Activated CD8-positive, alpha-beta memory T cell treated with anti-CD3 and anti-CD28 coated beads, Interleukin-2, amount 50 U/mL, for 48 hours (primary cell): ENCODE data around the gene SKP1.

ENCODE experiments used
- DNase-seq: peaks from one replicate; pipeline ENCODE4 v3.0.0-alpha.2; 2020

Gene SKP1

DNA sequence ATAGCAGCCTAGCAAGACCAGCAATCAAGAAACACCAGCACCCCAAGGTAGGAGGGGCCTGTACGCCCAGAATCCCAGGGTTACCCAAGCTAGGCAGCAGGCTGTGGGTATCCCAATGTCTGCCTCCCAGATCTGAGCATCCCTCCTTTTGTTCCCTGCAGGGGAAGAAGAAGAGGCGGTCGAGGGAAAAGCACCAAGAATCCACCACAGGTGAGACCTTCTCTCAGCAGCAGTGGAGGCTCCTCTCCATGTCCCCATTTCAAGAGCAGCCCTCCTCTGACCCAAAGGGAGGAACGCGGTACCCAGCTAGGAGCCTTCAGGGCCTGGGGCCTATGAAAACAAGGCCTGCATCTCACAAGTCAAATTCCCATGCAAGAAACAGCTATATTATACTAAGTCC is 33.3 kb downstream of the SKP1 start:
- no peak for DNase-seq

DNA sequence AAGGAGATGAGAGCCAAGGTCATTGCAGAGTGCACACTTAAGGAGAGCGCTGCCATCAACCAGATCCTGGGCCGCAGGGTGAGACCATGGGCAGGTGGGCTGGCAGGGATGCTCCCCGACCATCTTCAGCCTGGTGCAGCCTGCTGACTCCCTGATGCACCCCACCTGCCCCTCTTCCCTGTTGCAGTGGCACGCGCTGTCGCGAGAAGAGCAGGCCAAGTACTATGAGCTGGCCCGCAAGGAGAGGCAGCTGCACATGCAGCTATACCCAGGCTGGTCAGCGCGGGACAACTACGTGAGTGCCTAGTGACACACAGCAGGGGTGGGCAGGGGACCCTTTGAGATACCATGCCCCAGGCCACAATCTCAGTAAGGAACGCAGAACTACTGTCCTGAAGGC is 33.9 kb downstream of the SKP1 start:
- DNase-seq = no peak

DNA sequence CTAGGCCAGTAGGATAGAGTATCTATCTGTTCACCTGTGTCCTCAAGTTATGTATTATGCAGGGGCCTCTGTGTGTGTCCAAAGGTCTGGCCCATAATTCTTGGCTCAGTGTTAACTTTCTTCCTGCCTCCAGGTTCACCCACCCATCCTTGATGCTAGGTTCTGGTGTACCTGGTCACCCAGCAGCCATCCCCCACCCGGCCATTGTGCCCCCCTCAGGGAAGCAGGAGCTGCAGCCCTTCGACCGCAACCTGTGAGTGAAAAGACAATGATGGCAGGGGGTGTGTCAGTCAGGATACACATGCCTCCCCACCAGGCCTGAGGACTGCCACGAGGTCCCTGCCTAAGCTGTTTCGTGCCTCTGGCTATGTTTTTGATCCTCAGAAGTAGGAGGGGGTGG is 34.7 kb downstream of the SKP1 start:
- DNase-seq = no peak

DNA sequence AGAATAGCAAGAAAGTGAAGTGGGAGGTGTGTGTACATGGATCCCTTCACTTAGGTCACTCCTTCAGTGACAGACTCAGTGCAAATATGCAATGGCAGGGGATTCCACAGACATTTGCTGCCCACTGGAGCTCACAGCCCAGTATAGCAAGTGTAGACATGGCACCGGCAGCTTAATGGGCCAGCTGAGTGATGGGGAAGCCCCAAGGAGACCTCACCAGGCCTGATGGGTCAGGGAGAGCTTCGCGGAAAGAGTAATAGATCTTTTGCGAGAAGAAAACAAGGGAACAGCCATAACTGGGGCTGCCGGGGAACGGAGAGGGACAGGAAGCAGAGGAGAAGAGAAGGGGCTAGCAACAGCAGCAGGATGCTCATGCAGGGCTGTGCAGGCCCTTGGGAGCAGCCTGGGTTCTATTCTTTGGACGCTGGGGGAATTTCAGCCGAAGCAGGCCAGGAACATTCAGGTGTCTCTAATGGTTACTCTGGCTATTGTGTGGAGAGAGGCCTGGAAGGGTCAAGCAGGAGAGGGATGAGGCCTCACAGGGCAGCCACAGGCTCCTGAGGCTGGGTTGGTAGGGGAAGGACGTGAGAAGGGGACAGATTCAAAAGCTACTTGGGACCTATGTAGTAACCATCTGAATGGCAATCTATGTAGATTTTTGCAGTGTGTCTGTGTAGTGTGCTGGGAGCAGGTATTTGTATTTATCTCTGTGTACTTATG is 35.3 kb downstream of the SKP1 start:
- DNase-seq = no peak

DNA sequence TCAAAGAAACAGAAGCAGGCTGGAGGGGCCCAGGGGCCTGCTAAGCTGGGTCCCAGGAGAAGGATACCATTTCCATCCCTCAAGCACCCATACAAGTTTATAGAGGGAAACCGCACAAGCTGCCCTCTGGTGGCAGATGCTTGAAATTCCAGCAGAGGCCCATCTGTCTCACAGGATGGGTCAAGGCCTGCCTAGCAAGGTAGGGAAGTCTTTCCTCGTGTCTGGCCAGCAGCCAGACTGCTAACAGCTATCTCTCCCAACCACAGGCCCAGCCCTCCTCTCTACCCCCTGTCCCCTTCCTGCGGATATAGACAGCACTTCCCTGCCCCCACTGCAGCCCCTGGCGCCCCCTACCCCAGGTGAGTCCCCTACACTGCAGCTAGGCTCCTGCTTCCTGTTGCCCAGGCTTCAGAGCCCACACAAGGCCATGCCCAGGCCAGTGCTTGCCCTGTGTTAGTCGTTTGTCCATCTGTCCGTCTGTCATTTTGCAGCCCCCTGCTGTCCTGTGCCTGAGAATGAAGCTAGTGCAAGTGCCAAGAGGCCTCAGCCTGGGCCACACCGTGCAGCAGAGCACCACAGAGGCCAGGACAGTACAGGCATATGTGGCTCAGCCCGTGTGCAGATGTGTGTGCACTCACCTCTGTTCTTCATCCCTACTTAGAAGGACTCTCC is 36.1 kb downstream of the SKP1 start:
- peak; percentile 77 for DNase-seq

DNA sequence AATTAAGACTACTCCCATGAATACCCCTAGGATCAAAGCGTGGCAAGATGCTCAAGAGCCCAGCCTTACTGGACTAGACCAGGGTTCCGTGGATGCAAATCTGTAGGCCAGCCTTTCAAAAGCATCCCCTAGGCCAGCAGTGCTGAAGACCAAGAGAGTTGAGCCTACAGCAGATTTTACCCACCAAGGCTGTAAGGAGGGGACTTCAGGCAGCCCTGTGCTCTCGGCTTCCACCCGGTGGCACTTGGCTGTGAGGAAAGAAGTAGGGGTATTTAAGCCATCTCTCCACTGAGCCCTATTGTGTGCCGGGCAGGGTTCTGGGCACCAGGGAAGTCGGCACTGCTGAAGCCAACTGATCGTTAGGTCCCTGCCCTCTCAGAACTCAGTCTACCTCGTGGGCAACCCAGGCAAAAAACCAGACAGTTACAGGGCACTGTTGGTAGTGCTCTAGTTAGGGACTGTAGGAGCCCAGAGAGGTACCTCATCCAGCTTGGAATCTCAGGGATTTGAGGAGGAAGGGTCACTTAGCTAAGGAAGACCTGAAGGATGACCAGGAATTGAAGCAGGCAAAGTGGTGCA is 36.8 kb downstream of the SKP1 start:
- DNase-seq = no peak

DNA sequence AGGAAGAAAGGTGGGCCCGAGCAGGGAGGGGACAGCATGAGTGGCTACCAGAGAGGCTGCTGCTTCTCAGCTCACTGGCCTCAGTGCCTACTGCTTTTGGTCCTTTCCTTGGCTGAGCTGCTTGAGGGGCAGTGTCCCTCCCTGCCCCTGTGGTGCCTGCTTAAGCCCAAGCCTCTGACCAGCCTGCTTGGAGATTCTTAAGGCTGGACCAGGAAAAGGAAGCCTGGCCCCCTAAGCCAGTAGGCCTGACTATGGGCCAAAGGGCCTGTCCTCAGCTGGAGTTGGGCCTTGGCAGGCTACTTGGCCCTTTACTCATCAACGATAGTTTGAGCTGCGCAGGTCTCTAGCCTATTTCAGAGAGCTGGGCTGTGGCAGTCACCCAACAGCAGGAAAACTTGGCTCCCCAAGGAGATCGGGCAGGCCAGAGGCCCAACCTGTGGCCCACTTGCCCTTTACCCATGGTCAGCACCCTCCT is 37.3 kb downstream of the SKP1 start:
- DNase-seq = no peak

DNA sequence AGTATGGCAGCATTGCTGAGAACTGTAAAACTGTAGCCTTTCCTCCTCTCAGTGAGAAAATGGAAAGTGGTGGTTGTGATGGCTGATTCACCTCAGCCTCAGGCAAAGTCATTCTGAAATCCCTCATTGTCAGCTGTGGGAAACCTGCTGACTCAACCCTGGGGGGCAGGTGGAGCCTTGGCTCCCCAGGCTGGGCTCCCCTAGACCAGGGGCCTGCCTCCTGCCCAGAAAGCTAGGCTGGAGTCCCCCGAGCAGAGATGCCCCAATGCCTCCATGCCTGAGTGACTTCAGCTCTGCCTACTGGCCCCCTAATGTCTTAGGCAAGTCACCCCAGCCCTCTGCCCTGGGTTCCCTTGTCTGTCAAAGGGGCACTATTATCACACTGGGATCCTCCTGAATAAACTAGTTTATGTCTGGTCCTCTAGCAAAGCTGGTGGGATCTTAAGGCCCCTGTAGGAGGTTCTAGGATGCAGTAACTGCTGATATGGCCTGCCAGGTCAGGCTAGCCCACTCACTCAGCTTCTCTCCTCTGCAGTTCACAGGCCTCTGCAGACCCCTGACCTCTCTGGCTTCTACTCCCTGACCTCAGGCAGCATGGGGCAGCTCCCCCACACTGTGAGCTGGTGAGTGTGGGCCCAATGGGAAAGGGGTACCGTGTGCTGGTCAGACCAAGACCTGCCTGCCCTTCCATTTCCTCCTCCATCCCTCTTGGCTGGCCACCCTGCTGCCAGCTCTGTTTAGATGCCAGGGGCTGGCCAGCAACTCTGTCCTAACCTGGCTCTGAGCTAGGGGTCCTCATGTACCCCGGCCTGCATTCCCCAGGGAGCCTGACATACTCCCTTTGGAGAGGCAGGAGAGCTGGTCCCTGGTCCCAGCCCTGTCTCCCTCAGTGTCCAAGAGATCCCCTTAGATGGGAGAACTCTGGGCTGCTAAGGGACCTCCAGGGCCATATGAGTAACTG is 38.1 kb downstream of the SKP1 start:
- DNase-seq = peak; percentile 85

DNA sequence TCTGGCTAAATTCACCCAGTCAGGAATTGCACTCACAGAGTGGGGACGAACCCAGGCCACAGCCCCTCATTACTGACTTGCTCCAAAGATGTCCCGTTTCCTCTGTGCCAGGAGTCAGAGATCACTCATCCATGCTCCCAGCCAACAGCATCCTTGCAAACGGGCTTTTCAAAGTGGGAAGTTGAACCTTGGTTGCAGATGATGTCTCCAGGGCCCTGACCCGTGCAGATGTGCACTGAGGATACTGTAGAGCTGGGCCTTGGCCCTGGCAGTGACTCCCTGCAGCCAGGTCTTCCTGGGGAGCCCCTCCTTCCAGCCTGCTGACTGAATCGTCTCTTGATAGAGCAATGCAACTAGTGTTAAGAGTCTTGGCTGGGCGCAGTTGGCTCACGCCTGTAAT is 40.0 kb downstream of the SKP1 start:
- DNase-seq = no peak

DNA sequence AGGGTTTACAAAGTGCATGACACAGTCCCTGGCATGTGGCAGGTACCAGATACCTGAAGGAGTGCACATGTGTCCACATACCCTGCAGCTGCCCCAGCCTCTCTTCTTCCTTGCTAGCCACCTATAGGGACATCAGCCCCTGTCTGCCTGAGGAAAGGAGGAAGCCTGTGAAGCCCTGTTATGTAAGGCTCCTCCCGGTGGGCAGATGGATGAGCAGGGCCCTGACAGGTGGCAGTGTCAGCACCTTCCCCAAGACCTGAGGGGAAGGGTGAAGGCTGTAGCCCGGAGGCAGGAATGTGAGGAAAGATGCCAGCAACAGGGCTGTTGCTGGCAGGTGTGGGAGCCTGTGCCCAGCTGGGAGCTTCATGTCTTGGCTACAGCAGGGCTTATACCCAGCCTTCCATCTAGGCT is 40.5 kb downstream of the SKP1 start:
- peak; percentile 53 for DNase-seq

DNA sequence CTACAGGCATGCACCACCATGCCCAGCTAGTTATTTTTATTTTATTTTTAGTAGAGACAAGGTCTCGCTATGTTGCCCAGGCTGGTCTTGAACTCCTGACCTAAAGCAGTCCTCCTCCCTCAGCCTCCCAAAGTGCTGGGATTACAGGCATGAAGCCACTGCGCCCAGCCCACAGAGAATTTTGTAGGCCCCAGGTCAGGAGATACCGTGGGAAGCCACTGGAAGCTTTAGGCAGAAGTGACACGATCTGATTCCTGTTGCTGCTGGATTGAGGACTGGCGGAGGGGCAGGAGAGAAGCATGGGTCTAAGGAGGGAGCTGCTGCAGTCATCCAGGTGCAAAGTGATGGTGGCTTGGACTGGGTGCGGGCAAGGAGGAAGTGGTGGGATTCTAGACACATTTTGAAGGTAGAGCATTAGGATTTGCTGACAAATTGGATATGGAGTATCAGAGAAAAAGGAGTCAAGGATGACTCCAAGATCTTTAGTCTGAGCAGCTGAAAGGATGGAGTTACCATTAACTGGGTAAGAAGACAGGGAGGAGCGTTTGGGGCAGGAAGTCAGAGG is 41.6 kb downstream of the SKP1 start:
- DNase-seq = peak; percentile 46

DNA sequence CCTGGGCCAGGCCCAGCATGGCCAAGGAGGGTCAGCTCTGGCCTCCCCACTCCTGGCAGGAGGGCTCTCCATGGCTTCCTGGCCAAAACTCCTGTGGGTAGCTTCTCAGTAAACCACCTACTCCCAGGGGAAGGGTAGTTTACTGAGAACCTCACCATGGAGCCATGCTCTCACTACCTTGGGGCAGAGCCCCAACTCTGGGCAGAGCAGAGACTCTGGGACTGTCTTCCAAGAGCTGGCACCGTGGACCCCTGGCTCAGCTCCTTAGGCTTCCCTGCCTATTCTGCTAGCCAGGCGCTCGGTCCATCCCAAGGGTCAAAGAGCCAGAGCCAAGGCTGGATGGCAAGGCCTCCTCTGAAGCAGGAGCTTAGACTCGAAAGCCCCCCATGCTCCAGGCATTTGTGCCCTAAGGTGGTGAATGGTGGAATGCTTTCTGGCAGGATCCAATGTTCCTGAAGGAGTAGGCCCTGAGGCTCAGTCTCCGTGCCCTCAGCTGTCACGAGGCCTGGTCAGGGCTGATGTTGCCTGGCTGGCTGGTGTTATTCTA is 42.7 kb downstream of the SKP1 start:
- peak; percentile 55 for DNase-seq

DNA sequence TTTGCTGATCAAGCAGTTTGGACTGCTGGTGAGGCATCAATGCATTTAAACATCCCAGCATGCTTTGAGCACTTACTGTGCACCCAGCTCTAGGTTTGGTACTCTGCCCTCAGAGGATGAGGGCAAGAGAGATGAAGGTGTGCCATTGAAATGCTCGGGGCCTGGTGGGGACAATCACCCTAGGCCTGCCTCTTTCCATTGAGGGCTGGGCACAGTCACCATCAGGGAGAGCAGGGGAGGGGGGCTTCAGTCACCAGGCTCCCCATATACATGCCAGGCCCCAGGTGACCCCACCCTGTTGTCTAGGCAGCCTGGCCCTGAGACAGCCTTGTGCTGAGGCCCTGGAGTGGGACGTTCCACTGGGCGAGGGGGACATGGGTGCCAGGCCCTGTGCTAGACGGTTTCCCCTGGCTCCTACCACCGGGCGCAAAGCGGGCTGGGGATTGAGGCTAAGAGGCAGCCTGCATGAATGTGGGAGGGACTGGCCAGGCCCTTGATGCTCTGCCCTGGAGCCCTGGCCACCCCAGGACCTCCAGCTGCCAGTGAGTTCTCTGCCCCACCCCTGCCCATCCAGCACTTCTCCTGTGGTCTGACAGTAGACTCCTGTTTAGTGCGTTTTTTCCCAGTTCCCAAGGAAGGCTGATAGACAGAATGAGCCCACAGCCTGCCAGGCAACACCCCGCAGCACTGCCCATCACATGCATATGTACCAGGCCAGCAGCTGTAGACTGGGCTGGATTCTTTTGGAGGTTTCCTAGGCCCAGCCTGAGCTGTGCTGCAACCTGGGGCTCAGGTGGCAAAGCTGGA is 43.4 kb downstream of the SKP1 start:
- DNase-seq = peak; percentile 51

DNA sequence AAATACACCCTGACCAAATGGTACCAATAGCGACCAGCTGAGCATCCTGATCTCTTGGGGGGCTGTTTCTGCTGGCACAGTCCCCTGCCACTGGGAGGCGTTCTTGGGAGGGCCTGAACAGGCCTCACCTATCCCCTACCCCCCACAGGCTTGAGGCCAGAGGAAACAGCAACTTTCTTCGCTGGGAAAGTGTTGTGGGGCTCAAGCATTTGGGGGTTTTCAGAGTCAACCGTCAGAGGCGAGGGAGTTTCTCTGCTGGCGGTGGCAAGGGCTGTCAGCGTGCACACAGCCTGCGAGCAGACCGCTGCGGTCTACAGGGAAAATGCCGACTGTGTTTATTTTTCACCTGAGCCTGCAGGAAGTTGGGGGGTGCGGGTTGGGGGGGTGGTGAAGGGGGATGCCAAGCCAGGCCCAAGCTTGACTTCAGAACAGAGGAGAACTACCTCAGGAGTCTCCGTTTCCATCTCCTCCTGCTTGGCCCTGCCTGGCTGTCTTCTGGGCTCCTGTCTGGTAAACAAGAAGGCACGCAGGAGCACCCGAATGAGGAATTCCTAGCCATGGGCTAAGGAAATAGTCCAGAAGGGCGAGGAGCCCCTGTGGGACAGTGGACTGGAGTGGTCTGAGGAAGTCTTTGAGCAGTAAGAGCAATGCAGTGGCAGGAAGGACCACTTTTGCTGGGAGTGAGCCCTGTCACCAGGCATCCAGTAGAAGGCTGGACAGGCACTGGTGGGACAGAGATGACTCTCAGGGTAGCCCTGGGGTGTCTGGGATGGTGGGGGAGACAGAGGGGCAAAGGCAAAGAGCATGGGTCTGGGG is 44.2 kb downstream of the SKP1 start:
- DNase-seq = peak; percentile 81

DNA sequence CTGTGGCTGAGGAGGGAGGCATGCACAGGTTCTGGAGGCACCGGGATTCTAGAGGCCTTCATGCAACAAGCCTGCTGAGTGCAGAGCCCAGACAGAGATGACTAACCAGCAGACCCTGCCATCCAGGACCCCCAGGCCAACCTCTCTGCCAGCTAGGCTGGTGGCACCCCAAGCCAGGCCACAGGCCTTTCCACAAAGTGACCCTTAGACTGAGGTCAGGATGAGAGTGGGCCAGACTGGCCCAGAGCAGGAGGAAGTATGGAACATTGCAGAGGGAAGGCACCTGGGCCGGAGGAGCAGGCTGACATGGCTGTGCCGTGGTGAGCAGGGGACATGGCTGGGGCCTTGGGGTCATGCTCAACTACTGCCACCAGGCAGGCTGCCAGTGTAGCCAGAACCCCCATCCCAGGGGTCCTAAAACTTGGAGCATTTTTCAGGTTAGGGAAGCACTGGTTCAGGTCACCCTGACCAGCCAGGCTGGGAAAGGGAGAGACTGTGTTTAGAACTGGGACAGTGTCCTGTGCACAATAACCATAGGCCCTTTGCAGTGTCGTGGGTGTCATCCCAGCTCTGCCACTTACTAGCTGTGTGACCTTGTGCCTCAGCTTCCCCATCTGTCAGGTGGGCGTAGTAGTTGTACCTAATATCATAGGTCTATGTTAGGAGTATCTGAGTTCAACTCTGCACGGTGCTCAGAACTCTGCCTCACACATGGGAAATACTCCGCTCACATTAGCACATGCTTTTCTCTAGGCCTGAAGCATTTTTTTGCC is 45.0 kb downstream of the SKP1 start:
- DNase-seq = no peak

DNA sequence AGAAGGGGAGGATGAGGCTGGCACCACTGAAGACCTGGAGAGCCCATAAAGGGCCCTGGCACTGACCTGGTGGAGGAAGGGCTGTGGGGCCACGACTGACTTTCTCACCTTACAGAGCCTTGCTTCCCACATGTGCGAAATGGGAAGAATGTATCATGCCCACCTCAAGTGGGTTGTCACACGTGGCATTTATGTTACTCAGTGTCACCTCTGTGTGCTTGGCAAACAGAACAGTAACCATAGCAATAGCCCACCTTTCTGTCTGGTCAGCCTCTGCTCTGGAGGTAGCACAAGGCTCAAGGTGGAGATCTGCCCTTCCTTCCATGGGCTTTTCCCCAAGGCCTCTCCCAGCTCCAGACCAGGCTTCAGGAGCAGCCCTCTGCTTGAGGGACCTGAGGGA is 45.6 kb downstream of the SKP1 start:
- peak; percentile 72 for DNase-seq

DNA sequence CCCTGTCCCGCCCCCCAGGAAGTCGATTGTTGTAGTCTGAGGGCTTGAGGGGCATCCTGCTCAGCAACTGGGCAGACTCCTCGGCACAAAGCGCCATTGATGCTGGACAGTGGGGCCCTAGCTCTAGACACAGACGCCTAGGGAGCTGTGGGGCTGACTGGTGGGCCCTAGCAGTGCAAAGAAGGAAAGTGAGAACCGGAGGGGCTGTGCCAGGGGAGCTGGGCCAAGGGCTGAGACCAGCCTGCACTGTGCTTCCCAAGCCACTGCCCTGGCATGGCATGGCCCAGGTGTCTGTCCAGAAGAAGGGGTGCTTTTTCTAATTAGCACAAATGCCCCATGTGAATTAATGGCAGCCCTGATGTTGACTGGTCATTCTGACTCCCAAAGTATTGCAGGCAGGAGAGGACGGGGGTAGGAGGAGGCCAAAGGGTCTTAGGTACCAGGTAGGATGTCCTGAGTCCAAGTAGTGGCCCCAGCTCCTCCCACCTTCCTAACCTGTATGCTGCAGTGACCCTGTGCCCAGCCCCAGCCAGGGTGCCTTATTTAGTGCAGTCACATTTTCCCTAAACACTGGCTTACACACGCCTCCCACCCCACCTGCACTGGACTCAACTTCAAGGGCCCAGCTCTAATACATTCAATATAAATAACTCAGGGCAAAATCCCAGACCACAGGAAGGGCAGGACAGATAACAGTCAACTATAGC is 46.4 kb downstream of the SKP1 start:
- no peak for DNase-seq

DNA sequence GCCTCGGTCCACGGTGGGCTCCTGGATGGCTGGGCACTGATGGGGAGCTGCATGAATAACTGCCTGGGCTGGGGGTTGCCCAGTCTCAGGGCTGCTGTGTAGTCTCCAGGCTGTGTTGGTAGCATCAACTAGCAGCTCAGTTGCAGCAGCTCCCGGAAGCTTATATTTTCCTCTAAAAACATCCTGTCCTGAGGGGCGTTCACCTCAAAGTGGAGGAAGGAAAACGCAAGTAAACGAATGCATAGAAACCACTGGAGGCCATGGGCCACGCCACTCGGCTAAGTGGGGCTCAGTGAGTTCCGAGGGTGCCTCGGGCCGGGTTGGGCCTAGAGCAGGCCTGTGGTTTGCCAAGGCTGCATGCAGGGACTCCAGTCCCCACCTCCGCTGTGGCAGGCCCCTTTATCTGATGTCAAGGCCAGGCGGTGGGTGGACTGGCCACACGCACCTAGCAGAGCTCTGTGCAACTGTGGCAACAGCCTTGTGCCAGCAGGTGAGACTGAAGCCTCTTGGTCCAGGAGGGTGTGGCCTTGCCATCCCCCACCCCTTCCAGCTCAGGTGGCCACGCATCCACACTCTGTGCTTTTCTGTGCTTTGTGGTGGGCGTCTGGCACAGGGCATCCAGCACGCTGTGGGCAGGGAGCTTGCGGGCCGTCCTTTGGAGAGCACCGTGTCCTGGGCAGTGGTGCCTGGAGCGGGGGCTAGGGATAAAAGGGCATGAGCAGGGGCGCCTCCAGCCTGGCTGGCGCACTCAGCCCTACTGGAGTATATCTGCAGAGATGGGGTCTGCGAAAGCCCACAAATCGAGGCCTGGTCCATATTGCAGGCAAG is 47.1 kb downstream of the SKP1 start:
- DNase-seq = peak; percentile 72
